Liver (tissue), 9 donors: ENCODE results near the gene SLC25A34. TPM values are rescaled to one million over a fixed set of nuclear protein-coding genes. Genes with fewer than 3 reads are reported as not detected.

Experiments used
- DNase-seq: peaks from one replicate; pipeline ENCODE4 v3.0.0-alpha.2; 2017; ENCODE audit warnings: low spot score
- H3K27ac ChIP-seq, 2 donors: one replicate each; pipeline ENCODE4 v1.7.0; 2013; ENCODE audit warnings: inconsistent platforms in 2 of 2, low read length in 2 of 2, control low read depth in 1 of 2, low read depth in 1 of 2, mild to moderate bottlenecking in 1 of 2
- H3K27me3 ChIP-seq, 4 donors: one replicate each; pipeline versions ENCODE4 v1.6.1 to v1.7.0; 2013; ENCODE audit warnings: low read length in 3 of 4, inconsistent platforms in 1 of 4, mild to moderate bottlenecking in 1 of 4, moderate library complexity in 1 of 4; ENCODE audit not compliant: control insufficient read depth in 4 of 4, insufficient read depth in 4 of 4
- H3K36me3 ChIP-seq, 4 donors: one replicate each; pipeline versions ENCODE4 v1.6.1 to v1.7.0; 2013; ENCODE audit warnings: low read length in 3 of 4, mild to moderate bottlenecking in 3 of 4, low read depth in 1 of 4, moderate library complexity in 1 of 4; ENCODE audit not compliant: control insufficient read depth in 4 of 4, insufficient read depth in 3 of 4
- H3K4me1 ChIP-seq, 4 donors: one replicate each; pipeline versions ENCODE4 v1.6.1 to v1.7.0; 2013; ENCODE audit warnings: low read length in 3 of 4, mild to moderate bottlenecking in 3 of 4, moderate library complexity in 1 of 4; ENCODE audit not compliant: control insufficient read depth in 4 of 4, insufficient read depth in 4 of 4
- H3K4me3 ChIP-seq, 3 donors: one replicate each; pipeline versions ENCODE4 v1.6.1 to v1.7.0; 2013; ENCODE audit warnings: low read length in 3 of 3, control low read depth in 1 of 3, low read depth in 1 of 3, mild to moderate bottlenecking in 1 of 3
- H3K9ac ChIP-seq, 2 donors: one replicate each; pipeline ENCODE4 v1.7.0; 2013; ENCODE audit warnings: low read length in 2 of 2, mild to moderate bottlenecking in 2 of 2, moderate library complexity in 2 of 2, control low read depth in 1 of 2, low read depth in 1 of 2
- H3K9me3 ChIP-seq, 4 donors: one replicate each; pipeline versions ENCODE4 v1.6.1 to v1.7.0; 2013; ENCODE audit warnings: low read length in 3 of 4; ENCODE audit not compliant: control insufficient read depth in 4 of 4
- EGR1 ChIP-seq, 2 donors: IDR thresholded peaks; 2 replicates each; pipeline ENCODE4 v1.6.1; 2016 to 2018; ENCODE audit warnings: antibody characterized with exemption in 2 of 2, low read depth in 2 of 2
- FOXA1 ChIP-seq: IDR thresholded peaks from 2 replicates; pipeline ENCODE4 v1.6.1; 2016; ENCODE audit warnings: antibody characterized with exemption
- FOXA2 ChIP-seq: IDR thresholded peaks from 2 replicates; pipeline ENCODE4 v1.6.1; 2016; ENCODE audit warnings: antibody characterized with exemption
- GABPA ChIP-seq, 2 donors: IDR thresholded peaks in 1 of 2; conservative IDR thresholded peaks in 1 of 2; 2 replicates each; pipeline ENCODE4 v1.6.1; 2016; ENCODE audit warnings: antibody characterized with exemption in 2 of 2, mild to moderate bottlenecking in 1 of 2, moderate library complexity in 1 of 2
- HNF4A ChIP-seq, 2 donors: conservative IDR thresholded peaks; 2 replicates each; pipeline ENCODE4 v1.6.1; 2016; ENCODE audit warnings: antibody characterized with exemption in 2 of 2, mild to moderate bottlenecking in 2 of 2
- HNF4G ChIP-seq: IDR thresholded peaks from 2 replicates; pipeline ENCODE4 v1.6.1; 2016; ENCODE audit warnings: antibody characterized with exemption
- JUND ChIP-seq, 2 donors: IDR thresholded peaks; 2 replicates each; pipeline ENCODE4 v1.6.1; 2016; ENCODE audit warnings: antibody characterized with exemption in 2 of 2
- NR2F2 ChIP-seq: IDR thresholded peaks from 2 replicates; pipeline ENCODE4 v1.6.1; 2016; ENCODE audit warnings: antibody characterized with exemption
- RAD21 ChIP-seq, 2 donors: IDR thresholded peaks; 2 replicates each; pipeline ENCODE4 v1.6.1; 2016; ENCODE audit warnings: antibody characterized with exemption in 2 of 2, mild to moderate bottlenecking in 2 of 2
- RXRA ChIP-seq, 2 donors: IDR thresholded peaks; 2 replicates each; pipeline ENCODE4 v1.6.1; 2017 to 2018; ENCODE audit warnings: antibody characterized with exemption in 2 of 2, mild to moderate bottlenecking in 1 of 2
- SP1 ChIP-seq: IDR thresholded peaks from 2 replicates; pipeline ENCODE4 v1.6.1; 2018; ENCODE audit warnings: antibody characterized with exemption, mild to moderate bottlenecking
- TAF1 ChIP-seq: conservative IDR thresholded peaks from 2 replicates; pipeline ENCODE4 v1.6.1; 2016; ENCODE audit warnings: antibody characterized with exemption, mild to moderate bottlenecking
- YY1 ChIP-seq: IDR thresholded peaks from 2 replicates; pipeline ENCODE4 v1.6.1; 2016; ENCODE audit warnings: antibody characterized with exemption, mild to moderate bottlenecking
- WGBS: extraction: QIAGEN DNeasy Blood & Tissue Kit; methylation state at CpG from one replicate; pipeline ENCODE4 v1.1.7; 2013; 5-methylcytosine and 5-hydroxymethylcytosine counted together
- polyA plus RNA-seq, 2 donors: library from polyadenylated mRNA; stranded (reverse) in 1 of 2; unstranded in 1 of 2; fragments of 200-250 nt in 1 of 2; fragments of >200 nt in 1 of 2; fragmentation: Nextera tagmentation in 1 of 2; extraction: Ambion mirVana in 1 of 2; gene quantifications; one replicate each; pipeline versions ENCODE4 v1.2.1 to v1.2.3, GENCODE V29; 2013 to 2015
- total RNA-seq, 2 donors: library from RNA; depleted of rRNA; stranded (reverse); fragments of >200 nt; gene quantifications; one replicate each; pipeline ENCODE4 v1.2.3, GENCODE V29; 2014
- TF ChIP-seq, protein P1 (sequence below): IDR thresholded peaks from 2 replicates; pipeline ENCODE4 v1.6.1; 2016; ENCODE audit warnings: antibody characterized with exemption
- TF ChIP-seq, protein P2 (sequence below): IDR thresholded peaks from 2 replicates; pipeline ENCODE4 v1.6.1; 2016; ENCODE audit warnings: antibody characterized with exemption, mild to moderate bottlenecking
- TF ChIP-seq, protein P3 (sequence below): IDR thresholded peaks from 2 replicates; pipeline ENCODE4 v1.6.1; 2016; ENCODE audit warnings: antibody characterized with exemption
- TF ChIP-seq, protein P4 (sequence below): IDR thresholded peaks from 2 replicates; pipeline ENCODE4 v1.6.1; 2016; ENCODE audit warnings: antibody characterized with exemption
- donor health status: healthy.
- donor health status: healthy.
- donor health status: healthy.
- donor health status: healthy.
- donor health status: healthy.

SLC25A34 gene
- total and polyA plus RNA-seq, 4 donors: 0.79 to 7.3 (median 2.4) TPM

DNA sequence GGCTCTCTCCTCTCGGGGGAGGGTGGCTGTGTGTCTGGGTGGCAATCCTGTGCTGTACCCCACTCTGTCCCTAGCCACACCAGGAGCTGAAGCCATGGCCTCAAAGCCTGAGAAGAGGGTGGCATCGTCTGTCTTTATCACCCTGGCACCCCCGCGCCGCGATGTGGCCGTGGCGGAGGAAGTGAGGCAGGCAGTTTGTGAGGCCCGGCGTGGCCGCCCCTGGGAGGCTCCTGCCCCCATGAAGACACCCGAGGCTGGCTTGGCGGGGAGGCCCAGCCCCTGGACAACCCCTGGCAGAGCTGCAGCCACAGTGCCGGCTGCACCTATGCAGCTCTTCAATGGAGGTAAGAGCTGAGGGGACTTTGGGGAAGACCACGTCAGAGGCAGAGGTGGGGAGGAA lies 28.8 kb downstream of the SLC25A34 start:
- Histone ChIP-seq H3K9ac (no peak overlapping the region), H3K9me3 (no peaks in the 10 kb centered on the region), H3K36me3 (peaks cover 0 to 4% (median 0%) of the 10 kb centered on the region in 4 donors), H3K4me1 (peaks cover 0 to 3% (median 0%) of the 10 kb centered on the region in 4 donors), H3K4me3 (no peak overlapping the region), H3K27me3 (no peaks in the 10 kb centered on the region), H3K27ac (no peak overlapping the region)
- no peak for DNase-seq
- TF ChIP-seq, protein P1, sequence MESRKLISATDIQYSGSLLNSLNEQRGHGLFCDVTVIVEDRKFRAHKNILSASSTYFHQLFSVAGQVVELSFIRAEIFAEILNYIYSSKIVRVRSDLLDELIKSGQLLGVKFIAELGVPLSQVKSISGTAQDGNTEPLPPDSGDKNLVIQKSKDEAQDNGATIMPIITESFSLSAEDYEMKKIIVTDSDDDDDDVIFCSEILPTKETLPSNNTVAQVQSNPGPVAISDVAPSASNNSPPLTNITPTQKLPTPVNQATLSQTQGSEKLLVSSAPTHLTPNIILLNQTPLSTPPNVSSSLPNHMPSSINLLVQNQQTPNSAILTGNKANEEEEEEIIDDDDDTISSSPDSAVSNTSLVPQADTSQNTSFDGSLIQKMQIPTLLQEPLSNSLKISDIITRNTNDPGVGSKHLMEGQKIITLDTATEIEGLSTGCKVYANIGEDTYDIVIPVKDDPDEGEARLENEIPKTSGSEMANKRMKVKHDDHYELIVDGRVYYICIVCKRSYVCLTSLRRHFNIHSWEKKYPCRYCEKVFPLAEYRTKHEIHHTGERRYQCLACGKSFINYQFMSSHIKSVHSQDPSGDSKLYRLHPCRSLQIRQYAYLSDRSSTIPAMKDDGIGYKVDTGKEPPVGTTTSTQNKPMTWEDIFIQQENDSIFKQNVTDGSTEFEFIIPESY: no peak
- TF ChIP-seq HNF4G (no peak), HNF4A (conservative IDR thresholded peaks at IDR 0.05) (no peak), GABPA (IDR thresholded peaks at IDR 0.05 in 1 of 2, conservative IDR thresholded peaks at IDR 0.05 in 1 of 2) (no peak), RXRA (IDR thresholded peaks at IDR 0.05) (no peak), TAF1 (no peak), RAD21 (IDR thresholded peaks at IDR 0.05) (no peak), EGR1 (IDR thresholded peaks at IDR 0.05; ENCODE audit: low read depth in 2 of 2) (no peak), JUND (IDR thresholded peaks at IDR 0.05) (no peak), YY1 (no peak), FOXA1 (no peak), NR2F2 (no peak), SP1 (no peak)
- TF ChIP-seq, protein P2, sequence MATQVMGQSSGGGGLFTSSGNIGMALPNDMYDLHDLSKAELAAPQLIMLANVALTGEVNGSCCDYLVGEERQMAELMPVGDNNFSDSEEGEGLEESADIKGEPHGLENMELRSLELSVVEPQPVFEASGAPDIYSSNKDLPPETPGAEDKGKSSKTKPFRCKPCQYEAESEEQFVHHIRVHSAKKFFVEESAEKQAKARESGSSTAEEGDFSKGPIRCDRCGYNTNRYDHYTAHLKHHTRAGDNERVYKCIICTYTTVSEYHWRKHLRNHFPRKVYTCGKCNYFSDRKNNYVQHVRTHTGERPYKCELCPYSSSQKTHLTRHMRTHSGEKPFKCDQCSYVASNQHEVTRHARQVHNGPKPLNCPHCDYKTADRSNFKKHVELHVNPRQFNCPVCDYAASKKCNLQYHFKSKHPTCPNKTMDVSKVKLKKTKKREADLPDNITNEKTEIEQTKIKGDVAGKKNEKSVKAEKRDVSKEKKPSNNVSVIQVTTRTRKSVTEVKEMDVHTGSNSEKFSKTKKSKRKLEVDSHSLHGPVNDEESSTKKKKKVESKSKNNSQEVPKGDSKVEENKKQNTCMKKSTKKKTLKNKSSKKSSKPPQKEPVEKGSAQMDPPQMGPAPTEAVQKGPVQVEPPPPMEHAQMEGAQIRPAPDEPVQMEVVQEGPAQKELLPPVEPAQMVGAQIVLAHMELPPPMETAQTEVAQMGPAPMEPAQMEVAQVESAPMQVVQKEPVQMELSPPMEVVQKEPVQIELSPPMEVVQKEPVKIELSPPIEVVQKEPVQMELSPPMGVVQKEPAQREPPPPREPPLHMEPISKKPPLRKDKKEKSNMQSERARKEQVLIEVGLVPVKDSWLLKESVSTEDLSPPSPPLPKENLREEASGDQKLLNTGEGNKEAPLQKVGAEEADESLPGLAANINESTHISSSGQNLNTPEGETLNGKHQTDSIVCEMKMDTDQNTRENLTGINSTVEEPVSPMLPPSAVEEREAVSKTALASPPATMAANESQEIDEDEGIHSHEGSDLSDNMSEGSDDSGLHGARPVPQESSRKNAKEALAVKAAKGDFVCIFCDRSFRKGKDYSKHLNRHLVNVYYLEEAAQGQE: no peak
- TF ChIP-seq, protein P3, sequence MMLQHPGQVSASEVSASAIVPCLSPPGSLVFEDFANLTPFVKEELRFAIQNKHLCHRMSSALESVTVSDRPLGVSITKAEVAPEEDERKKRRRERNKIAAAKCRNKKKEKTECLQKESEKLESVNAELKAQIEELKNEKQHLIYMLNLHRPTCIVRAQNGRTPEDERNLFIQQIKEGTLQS: no peak
- TF ChIP-seq, protein P4, sequence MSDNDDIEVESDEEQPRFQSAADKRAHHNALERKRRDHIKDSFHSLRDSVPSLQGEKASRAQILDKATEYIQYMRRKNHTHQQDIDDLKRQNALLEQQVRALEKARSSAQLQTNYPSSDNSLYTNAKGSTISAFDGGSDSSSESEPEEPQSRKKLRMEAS: no peak
- WGBS: 92% methylated on average over 15 of the region's 15 CpGs

DNA sequence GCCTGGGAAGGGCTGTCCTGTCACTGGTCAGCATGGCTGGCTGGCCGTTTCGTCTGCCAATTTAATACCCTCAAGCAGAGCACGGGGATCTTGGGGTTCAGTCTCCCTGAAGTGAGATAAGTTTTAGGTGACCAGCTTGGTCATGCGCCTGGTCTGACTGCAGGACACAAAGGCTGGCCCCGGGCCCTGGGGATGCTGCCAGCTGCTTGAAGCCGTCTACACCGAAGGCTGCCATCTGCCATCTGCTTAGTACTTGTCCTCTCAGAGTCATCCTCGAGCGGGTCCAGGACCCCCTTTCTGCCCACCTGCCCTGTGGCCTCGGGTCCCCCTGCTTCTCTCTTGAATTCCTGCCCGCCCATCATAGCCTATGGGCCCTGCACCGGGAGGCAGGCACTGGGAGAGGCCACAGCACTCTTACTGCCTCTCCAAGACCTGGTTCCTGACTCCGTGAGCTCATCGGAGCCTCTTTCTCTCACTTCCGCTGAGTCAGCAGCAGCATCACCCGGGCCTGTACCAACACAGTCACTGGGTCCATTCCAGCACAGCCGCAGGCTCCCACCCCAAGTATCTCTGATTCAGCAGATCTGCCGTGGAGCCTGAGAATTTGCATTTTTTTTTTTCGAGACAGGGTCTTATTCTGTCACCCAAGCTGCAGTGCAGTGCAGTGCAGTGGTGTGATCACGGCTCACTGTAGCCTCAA lies 29.6 kb downstream of the SLC25A34 start:
- H3K36me3 ChIP-seq: peaks cover 0 to 4% (median 0%) of the 10 kb centered on the region in 4 donors
- no peak for DNase-seq
- TF ChIP-seq, protein P2: no peak
- no peak for TF ChIP-seq JUND (IDR thresholded peaks at IDR 0.05)
- TF ChIP-seq FOXA2: no peak
- no peak for TF ChIP-seq FOXA1
- no peak for TF ChIP-seq NR2F2
- TF ChIP-seq, protein P4: no peak
- TF ChIP-seq, protein P1: no peak

More for the DNA sequence above, 29.6 kb downstream of the SLC25A34 start:
- H3K9ac ChIP-seq: no peak overlapping the region
- H3K9me3 ChIP-seq: no peaks in the 10 kb centered on the region
- H3K27me3 ChIP-seq: no peaks in the 10 kb centered on the region
- no peak overlapping the region for H3K27ac ChIP-seq
- H3K4me3 ChIP-seq: no peak overlapping the region
- 89% methylated on average over 20 of the region's 20 CpGs for WGBS
- peaks cover 0 to 6% (median 0%) of the 10 kb centered on the region in 4 donors for H3K4me1 ChIP-seq
